ENCODE data around the gene AGBL4.

- TF ChIP-seq POLR2A (IDR thresholded peaks at IDR 0.05; ENCODE audit: low read depth, low read length) (no peak), POLR2AphosphoS5 (IDR thresholded peaks at IDR 0.05; ENCODE audit: low read depth, low read length) (no peak)
Observed at GRCh38 chr1:48739091-48739490, 1284.7 kb downstream of the AGBL4 start.

Data from GM12892 (cell line).